Measurements from ENCODE around the gene SCG5. TPM values are rescaled to one million over a fixed set of nuclear protein-coding genes. Genes with fewer than 3 reads are reported as not detected.

SCG5 gene
- polyA plus RNA-seq, 1 experiment = 44.4 TPM

DNA sequence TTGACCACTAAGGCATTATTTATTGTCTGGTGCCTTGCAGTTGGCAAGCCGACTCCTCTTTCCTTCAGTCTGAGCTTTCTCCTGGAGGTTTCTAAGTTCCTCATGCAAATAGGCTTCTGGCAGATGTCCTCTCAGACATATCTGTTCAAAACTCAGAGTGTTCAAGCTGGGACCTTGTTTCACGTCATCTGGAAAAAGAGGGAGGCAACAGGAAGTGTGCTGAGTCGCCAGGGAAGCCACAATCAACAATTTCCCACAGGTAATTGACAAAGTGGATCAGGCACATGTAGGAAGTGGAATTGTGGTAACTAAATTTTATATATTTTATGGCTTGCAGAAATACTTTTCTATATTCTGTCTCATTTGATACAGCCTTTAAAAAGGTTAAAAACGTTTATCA, 14.6 kb downstream of the SCG5 start:
- Histone ChIP-seq H3K9me3 (ENCODE audit: control insufficient read depth, insufficient read depth, low read length) (no peaks in the 10 kb centered on the region), H3K4me3 (ENCODE audit: low read depth, low read length) (no peak overlapping the region), H3K27me3 (ENCODE audit: control insufficient read depth, insufficient read depth, low read length) (no peaks in the 10 kb centered on the region), H3K27ac (ENCODE audit: low read depth, low read length) (no peak overlapping the region)
- TF ChIP-seq, protein P1, sequence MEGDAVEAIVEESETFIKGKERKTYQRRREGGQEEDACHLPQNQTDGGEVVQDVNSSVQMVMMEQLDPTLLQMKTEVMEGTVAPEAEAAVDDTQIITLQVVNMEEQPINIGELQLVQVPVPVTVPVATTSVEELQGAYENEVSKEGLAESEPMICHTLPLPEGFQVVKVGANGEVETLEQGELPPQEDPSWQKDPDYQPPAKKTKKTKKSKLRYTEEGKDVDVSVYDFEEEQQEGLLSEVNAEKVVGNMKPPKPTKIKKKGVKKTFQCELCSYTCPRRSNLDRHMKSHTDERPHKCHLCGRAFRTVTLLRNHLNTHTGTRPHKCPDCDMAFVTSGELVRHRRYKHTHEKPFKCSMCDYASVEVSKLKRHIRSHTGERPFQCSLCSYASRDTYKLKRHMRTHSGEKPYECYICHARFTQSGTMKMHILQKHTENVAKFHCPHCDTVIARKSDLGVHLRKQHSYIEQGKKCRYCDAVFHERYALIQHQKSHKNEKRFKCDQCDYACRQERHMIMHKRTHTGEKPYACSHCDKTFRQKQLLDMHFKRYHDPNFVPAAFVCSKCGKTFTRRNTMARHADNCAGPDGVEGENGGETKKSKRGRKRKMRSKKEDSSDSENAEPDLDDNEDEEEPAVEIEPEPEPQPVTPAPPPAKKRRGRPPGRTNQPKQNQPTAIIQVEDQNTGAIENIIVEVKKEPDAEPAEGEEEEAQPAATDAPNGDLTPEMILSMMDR (IDR thresholded peaks at IDR 0.05; ENCODE audit: low read depth, low read length) = no peak
- POLR2A ChIA-PET = interaction anchor here (0.8 kb wide), 1 partner anchor 514 kb away, joined by 3 read pairs; no protein-coding TSS in a partner anchor
- CTCF ChIA-PET = interaction anchor here (1.3 to 1.4 kb wide), 2 partner anchors 13 to 338 kb away, joined by 5 read pairs; no protein-coding TSS in a partner anchor
- DNase-seq (ENCODE audit: low read depth, low spot score) = no peak

DNA sequence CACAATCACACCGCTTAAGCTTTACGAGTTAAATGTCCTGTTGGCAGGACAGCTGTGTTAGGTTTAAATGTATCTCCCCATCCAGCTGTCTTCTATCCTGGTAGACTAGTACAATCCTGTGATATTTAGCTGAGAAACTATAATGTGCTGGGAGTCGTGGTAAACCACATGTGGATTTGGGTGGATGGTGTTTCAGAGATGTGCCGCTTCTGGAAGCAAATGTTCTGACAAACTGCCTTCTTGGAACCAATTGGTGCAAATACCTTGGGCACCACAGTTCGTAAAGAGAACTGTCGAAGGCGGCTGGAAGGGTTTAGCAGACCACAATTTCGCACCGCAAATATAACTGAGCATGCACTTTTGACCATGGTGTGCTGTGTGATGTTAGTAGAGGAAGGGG, 15.0 kb downstream of the SCG5 start:
- Histone ChIP-seq H3K27me3 (ENCODE audit: control insufficient read depth, insufficient read depth, low read length) (no peaks in the 10 kb centered on the region), H3K9me3 (ENCODE audit: control insufficient read depth, insufficient read depth, low read length) (no peaks in the 10 kb centered on the region), H3K27ac (ENCODE audit: low read depth, low read length) (no peak overlapping the region), H3K4me3 (ENCODE audit: low read depth, low read length) (no peak overlapping the region)
- TF ChIP-seq, protein P1 (IDR thresholded peaks at IDR 0.05; ENCODE audit: low read depth, low read length) = no peak
- ChIA-PET CTCF (interaction anchor here (0.5 to 1.4 kb wide), 3 partner anchors 13 to 337 kb away, joined by 3 to 5 read pairs (median 5); no protein-coding TSS in a partner anchor), POLR2A (interaction anchor here (0.8 to 1.1 kb wide), 2 partner anchors 13 to 513 kb away, joined by 3 read pairs; no protein-coding TSS in a partner anchor)
- no peak for DNase-seq (ENCODE audit: low read depth, low spot score)

DNA sequence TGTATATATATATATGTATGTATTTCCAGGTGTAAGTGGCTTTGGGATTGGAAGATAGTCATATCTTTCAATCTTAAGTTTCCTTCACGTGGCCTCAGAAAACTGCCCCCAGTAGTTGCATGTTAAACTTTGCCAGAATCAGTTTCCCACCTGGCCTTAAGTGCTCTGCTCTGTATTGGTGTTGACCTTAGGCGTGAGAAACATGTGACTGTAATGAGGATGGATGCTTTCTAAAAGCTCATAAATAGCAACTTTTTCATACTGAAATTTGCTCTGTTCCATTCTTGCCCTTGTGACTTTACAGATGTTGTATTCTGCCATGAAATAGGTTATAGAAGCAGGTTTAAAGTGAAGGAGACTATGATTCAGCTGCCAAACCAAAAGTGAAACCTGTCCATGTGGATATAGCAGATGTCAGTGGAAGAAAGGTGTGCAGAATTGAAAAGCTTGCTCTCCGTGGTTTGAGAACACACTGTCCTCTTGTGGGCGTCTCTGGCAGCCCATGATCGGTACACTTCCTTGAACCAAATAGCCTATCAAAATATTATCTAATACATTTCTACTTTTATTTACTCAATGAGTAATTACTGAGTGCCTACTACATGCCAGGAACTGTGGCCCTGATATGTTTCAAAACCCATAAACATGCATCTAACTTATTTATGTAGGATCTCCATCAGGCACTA, 15.8 kb downstream of the SCG5 start:
- H3K27me3 ChIP-seq (ENCODE audit: control insufficient read depth, insufficient read depth, low read length) = no peaks in the 10 kb centered on the region
- ChIA-PET POLR2A (interaction anchor here (1.1 kb wide), 1 partner anchor 12 kb away, joined by 3 read pairs; no protein-coding TSS in a partner anchor), CTCF (interaction anchor here (7.5 kb wide), 1 partner anchor 8 kb away, joined by 76 read pairs; no protein-coding TSS in a partner anchor)
- TF ChIP-seq, protein P1 (IDR thresholded peaks at IDR 0.05; ENCODE audit: low read depth, low read length) = no peak
- no peak overlapping the region for H3K4me3 ChIP-seq (ENCODE audit: low read depth, low read length)
- DNase-seq (ENCODE audit: low read depth, low spot score) = no peak
- no peak overlapping the region for H3K27ac ChIP-seq (ENCODE audit: low read depth, low read length)
- no peaks in the 10 kb centered on the region for H3K9me3 ChIP-seq (ENCODE audit: control insufficient read depth, insufficient read depth, low read length)

DNA sequence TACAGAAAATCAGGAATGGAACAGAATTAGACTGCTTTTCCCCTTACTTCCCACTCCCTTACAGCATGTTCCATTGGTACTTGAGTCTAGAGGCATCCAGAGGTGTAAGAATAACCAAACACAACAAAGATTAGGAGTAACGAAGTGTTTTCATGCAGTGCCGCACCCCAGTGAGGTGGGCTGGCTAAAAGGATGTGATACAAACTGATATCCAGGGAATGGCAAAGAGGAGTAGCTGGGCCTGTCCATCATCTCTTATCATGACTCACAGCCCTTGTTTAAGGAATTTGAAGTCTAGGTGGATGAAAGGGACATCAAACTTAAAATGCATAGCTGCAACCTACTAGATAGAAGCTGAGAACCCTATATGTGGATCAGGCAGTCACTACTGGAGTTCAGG, 16.4 kb downstream of the SCG5 start:
- POLR2A ChIA-PET = no interaction called here
- no peak for DNase-seq (ENCODE audit: low read depth, low spot score)
- H3K4me3 ChIP-seq (ENCODE audit: low read depth, low read length) = no peak overlapping the region
- CTCF ChIA-PET = interaction anchor here (2.0 to 7.5 kb wide), 2 partner anchors 8 to 11 kb away, joined by 7 to 76 read pairs; no protein-coding TSS in a partner anchor
- H3K27me3 ChIP-seq (ENCODE audit: control insufficient read depth, insufficient read depth, low read length) = no peaks in the 10 kb centered on the region
- TF ChIP-seq, protein P1 (IDR thresholded peaks at IDR 0.05; ENCODE audit: low read depth, low read length) = no peak
- H3K27ac ChIP-seq (ENCODE audit: low read depth, low read length) = no peak overlapping the region
- no peaks in the 10 kb centered on the region for H3K9me3 ChIP-seq (ENCODE audit: control insufficient read depth, insufficient read depth, low read length)

Measured in AG04450 (cell line).